ENCODE measurements around the gene CSF3R. TPM values are rescaled to one million over a fixed set of nuclear protein-coding genes. Genes with fewer than 3 reads are reported as not detected.
"Not testable (repeated sequence)": the region's sequence is repeated elsewhere in the genome, so short reads cannot be mapped to it uniquely, and the experiment has no call there.

CSF3R gene
- polyA plus RNA-seq, 1 donor from 2014 or later, result not detected

- H3K4me2 ChIP-seq (ENCODE audit: low read length); H4K20me1 ChIP-seq (ENCODE audit: insufficient read depth); H3F3A ChIP-seq (ENCODE audit: insufficient read depth, low read length, poor library complexity, severe bottlenecking); H3K9me2 ChIP-seq (ENCODE audit: insufficient read depth, low read length); H3K4me3 ChIP-seq (ENCODE audit: low read length); H3K79me2 ChIP-seq (replicated peaks; ENCODE audit: insufficient read depth, low read length); H3K27ac ChIP-seq (ENCODE audit: low read length); H3K27me3 ChIP-seq (ENCODE audit: insufficient read depth, low read depth, low read length); H3K9ac ChIP-seq (ENCODE audit: low read length); H3K9me3 ChIP-seq (ENCODE audit: low read length); H2AFZ ChIP-seq (ENCODE audit: low read depth, low read length); H3K36me3 ChIP-seq (ENCODE audit: insufficient read depth, low read length): not testable (repeated sequence)
Observed at GRCh38 chr1:36511220-36511619, 28.5 kb upstream of the CSF3R start.

- Histone ChIP-seq H3K4me2 (ENCODE audit: low read length) (no peak overlapping the region), H3K36me3 (ENCODE audit: insufficient read depth, low read length) (no peaks in the 10 kb centered on the region), H3F3A (ENCODE audit: insufficient read depth, low read length, poor library complexity, severe bottlenecking) (no peaks in the 10 kb centered on the region), H3K9me3 (ENCODE audit: low read length) (no peaks in the 10 kb centered on the region), H3K9me2 (ENCODE audit: insufficient read depth, low read length) (no peaks in the 10 kb centered on the region), H4K20me1 (ENCODE audit: insufficient read depth) (no peaks in the 10 kb centered on the region), H3K9ac (ENCODE audit: low read length) (no peak overlapping the region), H3K79me2 (replicated peaks; ENCODE audit: insufficient read depth, low read length) (no peaks in the 10 kb centered on the region), H2AFZ (ENCODE audit: low read depth, low read length) (no peak overlapping the region), H3K27me3 (ENCODE audit: insufficient read depth, low read depth, low read length) (no peaks in the 10 kb centered on the region), H3K27ac (ENCODE audit: low read length) (no peak overlapping the region), H3K4me3 (ENCODE audit: low read length) (no peak overlapping the region)
- TF ChIP-seq EP300 (conservative IDR thresholded peaks at IDR 0.05; ENCODE audit: poor library complexity, severe bottlenecking) (no peak), SMC3 (conservative IDR thresholded peaks at IDR 0.05; ENCODE audit: poor library complexity) (no peak), MXI1 (conservative IDR thresholded peaks at IDR 0.05; ENCODE audit: poor library complexity, severe bottlenecking) (no peak)
Observed at GRCh38 chr1:36510418-36510817, 27.7 kb upstream of the CSF3R start.

GRCh38 chr1:36508257-36508656 lies 25.5 kb upstream of the CSF3R start:
- H3K9ac ChIP-seq (ENCODE audit: low read length), result no peak overlapping the region
- H3K4me2 ChIP-seq (ENCODE audit: low read length), result no peak overlapping the region
- H2AFZ ChIP-seq (ENCODE audit: low read depth, low read length), result no peak overlapping the region
- no peaks in the 10 kb centered on the region for H3K27me3 ChIP-seq (ENCODE audit: insufficient read depth, low read depth, low read length)
- H3F3A ChIP-seq (ENCODE audit: insufficient read depth, low read length, poor library complexity, severe bottlenecking), result no peaks in the 10 kb centered on the region
- H3K27ac ChIP-seq (ENCODE audit: low read length), result no peak overlapping the region
- TF ChIP-seq REST (IDR thresholded peaks at IDR 0.05; ENCODE audit: borderline replicate concordance) (no peak), POLR2AphosphoS5 (IDR thresholded peaks at IDR 0.05) (no peak), EZH2 (IDR thresholded peaks at IDR 0.05; ENCODE audit: borderline replicate concordance, insufficient read depth, low read length, poor library complexity, severe bottlenecking) (no peak), SMC3 (conservative IDR thresholded peaks at IDR 0.05; ENCODE audit: poor library complexity) (no peak)
- H3K9me3 ChIP-seq (ENCODE audit: low read length), result no peaks in the 10 kb centered on the region
- H3K4me3 ChIP-seq (ENCODE audit: low read length), result no peak overlapping the region
- no peaks in the 10 kb centered on the region for H3K36me3 ChIP-seq (ENCODE audit: insufficient read depth, low read length)
- no peaks in the 10 kb centered on the region for H3K9me2 ChIP-seq (ENCODE audit: insufficient read depth, low read length)
- H4K20me1 ChIP-seq (ENCODE audit: insufficient read depth), result no peaks in the 10 kb centered on the region
- no peaks in the 10 kb centered on the region for H3K79me2 ChIP-seq (replicated peaks; ENCODE audit: insufficient read depth, low read length)
